Neural cell (in vitro differentiated cells): ENCODE data around the gene LHX2.

Source experiments
- EP300 ChIP-seq: fragments of 450-650 bp; conservative IDR thresholded peaks from 2 replicates; pipeline ENCODE4 v1.6.1; 2014; ENCODE audit warnings: antibody characterized with exemption, mild to moderate bottlenecking, moderate library complexity; ENCODE audit not compliant: poor library complexity, severe bottlenecking
- EZH2 ChIP-seq: fragments of 200-600, 300-800 bp; shearing (Covaris generic), sonication (generic); IDR thresholded peaks from 2 replicates; pipeline ENCODE4 v1.6.1; 2014; ENCODE audit warnings: antibody characterized with exemption, low read length, borderline replicate concordance, mild to moderate bottlenecking; ENCODE audit not compliant: insufficient read depth, poor library complexity, severe bottlenecking
- POLR2AphosphoS5 ChIP-seq: IDR thresholded peaks from 2 replicates; pipeline ENCODE4 v1.6.1; 2012
- TF ChIP-seq, protein P1 (sequence below): fragments of 450-650 bp; IDR thresholded peaks from 2 replicates; pipeline ENCODE4 v1.5.1; 2014; ENCODE audit warnings: antibody characterized with exemption, mild to moderate bottlenecking, moderate library complexity; ENCODE audit not compliant: poor library complexity, severe bottlenecking
- TF ChIP-seq, protein P2 (sequence below): IDR thresholded peaks from 2 replicates; pipeline ENCODE4 v1.6.1; 2012; ENCODE audit warnings: borderline replicate concordance

- TF ChIP-seq, protein P1, sequence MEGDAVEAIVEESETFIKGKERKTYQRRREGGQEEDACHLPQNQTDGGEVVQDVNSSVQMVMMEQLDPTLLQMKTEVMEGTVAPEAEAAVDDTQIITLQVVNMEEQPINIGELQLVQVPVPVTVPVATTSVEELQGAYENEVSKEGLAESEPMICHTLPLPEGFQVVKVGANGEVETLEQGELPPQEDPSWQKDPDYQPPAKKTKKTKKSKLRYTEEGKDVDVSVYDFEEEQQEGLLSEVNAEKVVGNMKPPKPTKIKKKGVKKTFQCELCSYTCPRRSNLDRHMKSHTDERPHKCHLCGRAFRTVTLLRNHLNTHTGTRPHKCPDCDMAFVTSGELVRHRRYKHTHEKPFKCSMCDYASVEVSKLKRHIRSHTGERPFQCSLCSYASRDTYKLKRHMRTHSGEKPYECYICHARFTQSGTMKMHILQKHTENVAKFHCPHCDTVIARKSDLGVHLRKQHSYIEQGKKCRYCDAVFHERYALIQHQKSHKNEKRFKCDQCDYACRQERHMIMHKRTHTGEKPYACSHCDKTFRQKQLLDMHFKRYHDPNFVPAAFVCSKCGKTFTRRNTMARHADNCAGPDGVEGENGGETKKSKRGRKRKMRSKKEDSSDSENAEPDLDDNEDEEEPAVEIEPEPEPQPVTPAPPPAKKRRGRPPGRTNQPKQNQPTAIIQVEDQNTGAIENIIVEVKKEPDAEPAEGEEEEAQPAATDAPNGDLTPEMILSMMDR: no peak
- TF ChIP-seq POLR2AphosphoS5: no peak
- no peak for TF ChIP-seq EP300
- TF ChIP-seq, protein P2, sequence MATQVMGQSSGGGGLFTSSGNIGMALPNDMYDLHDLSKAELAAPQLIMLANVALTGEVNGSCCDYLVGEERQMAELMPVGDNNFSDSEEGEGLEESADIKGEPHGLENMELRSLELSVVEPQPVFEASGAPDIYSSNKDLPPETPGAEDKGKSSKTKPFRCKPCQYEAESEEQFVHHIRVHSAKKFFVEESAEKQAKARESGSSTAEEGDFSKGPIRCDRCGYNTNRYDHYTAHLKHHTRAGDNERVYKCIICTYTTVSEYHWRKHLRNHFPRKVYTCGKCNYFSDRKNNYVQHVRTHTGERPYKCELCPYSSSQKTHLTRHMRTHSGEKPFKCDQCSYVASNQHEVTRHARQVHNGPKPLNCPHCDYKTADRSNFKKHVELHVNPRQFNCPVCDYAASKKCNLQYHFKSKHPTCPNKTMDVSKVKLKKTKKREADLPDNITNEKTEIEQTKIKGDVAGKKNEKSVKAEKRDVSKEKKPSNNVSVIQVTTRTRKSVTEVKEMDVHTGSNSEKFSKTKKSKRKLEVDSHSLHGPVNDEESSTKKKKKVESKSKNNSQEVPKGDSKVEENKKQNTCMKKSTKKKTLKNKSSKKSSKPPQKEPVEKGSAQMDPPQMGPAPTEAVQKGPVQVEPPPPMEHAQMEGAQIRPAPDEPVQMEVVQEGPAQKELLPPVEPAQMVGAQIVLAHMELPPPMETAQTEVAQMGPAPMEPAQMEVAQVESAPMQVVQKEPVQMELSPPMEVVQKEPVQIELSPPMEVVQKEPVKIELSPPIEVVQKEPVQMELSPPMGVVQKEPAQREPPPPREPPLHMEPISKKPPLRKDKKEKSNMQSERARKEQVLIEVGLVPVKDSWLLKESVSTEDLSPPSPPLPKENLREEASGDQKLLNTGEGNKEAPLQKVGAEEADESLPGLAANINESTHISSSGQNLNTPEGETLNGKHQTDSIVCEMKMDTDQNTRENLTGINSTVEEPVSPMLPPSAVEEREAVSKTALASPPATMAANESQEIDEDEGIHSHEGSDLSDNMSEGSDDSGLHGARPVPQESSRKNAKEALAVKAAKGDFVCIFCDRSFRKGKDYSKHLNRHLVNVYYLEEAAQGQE: no peak
- TF ChIP-seq EZH2: no peak
Measured at GRCh38 chr9:124045830-124046177, 34.2 kb downstream of the LHX2 start.
